ENCODE data around the gene APOB.

The APOB gene

GRCh38 chr2:20977520-20978180, 66.2 kb downstream of the APOB start:
- no peak for DNase-seq

- DNase-seq: no peak
These were observed 67.3 kb downstream of the APOB start for GRCh38 chr2:20976527-20976926.

- DNase-seq: no peak
These were observed 70.9 kb downstream of the APOB start for GRCh38 chr2:20972792-20973565.

- DNase-seq: no peak
These were observed 71.8 kb downstream of the APOB start for GRCh38 chr2:20972110-20972509.

- no peak for DNase-seq
These were observed 73.8 kb downstream of the APOB start for GRCh38 chr2:20970068-20970467.

- no peak for DNase-seq
These were observed 77.7 kb downstream of the APOB start for GRCh38 chr2:20966061-20966595.

GRCh38 chr2:20965221-20965620, 78.7 kb downstream of the APOB start:
- DNase-seq: no peak

- DNase-seq: no peak
These were observed 80.0 kb downstream of the APOB start for GRCh38 chr2:20963867-20964266.

- DNase-seq: peak; percentile 56
These were observed 80.8 kb downstream of the APOB start for GRCh38 chr2:20962939-20963557.

GRCh38 chr2:20961858-20962257, 82.0 kb downstream of the APOB start:
- DNase-seq: no peak

GRCh38 chr2:20960003-20960402, 83.9 kb downstream of the APOB start:
- no peak for DNase-seq

- no peak for DNase-seq
These were observed 84.6 kb downstream of the APOB start for GRCh38 chr2:20959252-20959651.

GRCh38 chr2:20957788-20958525, 85.9 kb downstream of the APOB start:
- DNase-seq: no peak

- no peak for DNase-seq
These were observed 88.4 kb downstream of the APOB start for GRCh38 chr2:20955277-20956026.

GRCh38 chr2:20953146-20953824, 90.6 kb downstream of the APOB start:
- no peak for DNase-seq

Measured in stimulated activated naive CD4-positive, alpha-beta T cell treated with Interleukin-2 at 50 U/mL for 16 hours (primary cell).